Measurements from ENCODE around the gene CDC42BPB. TPM values are rescaled to one million over a fixed set of nuclear protein-coding genes. Genes with fewer than 3 reads are reported as not detected.
A peak's percentile ranks its signal among the peaks of the same experiment; 100 is the strongest.

Gene CDC42BPB
- total and polyA plus RNA-seq, 2 of the 13 experiments (the other 11 are each of a cell fraction or from before 2014, with no cell fraction given) = 19.7 to 32.3 TPM

DNA sequence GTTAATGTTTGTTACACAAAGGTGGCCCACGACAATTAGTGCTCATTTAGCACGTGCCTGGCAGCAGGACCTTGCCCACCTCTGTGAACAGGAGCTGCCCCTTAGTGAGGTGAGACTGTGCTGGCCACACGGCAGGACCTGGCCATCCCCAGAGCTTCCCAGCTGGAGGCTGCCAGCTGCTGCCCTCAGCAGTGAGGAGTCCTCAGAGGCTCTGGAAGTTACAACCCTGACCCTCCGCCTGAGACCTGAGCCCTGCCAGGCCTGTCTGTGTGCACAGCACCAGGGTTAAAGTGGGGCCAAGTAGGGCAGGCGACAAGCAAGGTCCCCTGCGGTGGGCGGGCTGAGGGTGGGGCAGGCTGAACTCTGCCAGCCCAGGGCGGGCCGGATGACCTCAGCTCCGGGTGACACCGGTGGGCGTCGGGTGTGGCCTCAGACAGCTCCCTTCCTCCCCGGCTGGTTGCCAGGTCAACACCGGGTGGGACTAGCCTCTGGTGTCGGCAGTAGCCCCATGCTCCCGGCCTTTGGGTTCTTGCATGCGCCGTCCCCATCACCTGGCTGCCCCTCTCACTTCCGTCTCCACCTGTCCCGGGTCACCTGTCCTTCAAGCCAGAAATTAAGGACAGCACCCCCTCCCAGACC, 17.5 kb upstream of the CDC42BPB start (continued):
- TF ChIP-seq GMEB1 (CRISPR knock-in tag; IDR thresholded peaks at IDR 0.05; ENCODE audit: borderline replicate concordance) (no peak), ZNF703 (CRISPR knock-in tag; IDR thresholded peaks at IDR 0.05; ENCODE audit: borderline replicate concordance) (no peak), SAP130 (CRISPR knock-in tag; IDR thresholded peaks at IDR 0.05; ENCODE audit: low read depth) (peak; percentile 57), CENPT (CRISPR knock-in tag; IDR thresholded peaks at IDR 0.05; ENCODE audit: low read depth) (no peak), GATAD1 (CRISPR knock-in tag; IDR thresholded peaks at IDR 0.05) (no peak), PRPF4 (IDR thresholded peaks at IDR 0.05; ENCODE audit: low read depth, low read length, poor library complexity, severe bottlenecking) (no peak), SIX1 (CRISPR knock-in tag; IDR thresholded peaks at IDR 0.05; ENCODE audit: borderline replicate concordance) (no peak), ZNF800 (CRISPR knock-in tag; IDR thresholded peaks at IDR 0.05) (no peak), FOXM1 (CRISPR knock-in tag; IDR thresholded peaks at IDR 0.05) (no peak), RXRA (CRISPR knock-in tag; IDR thresholded peaks at IDR 0.05) (peak; percentile 50)
- TF ChIP-seq, protein P1, sequence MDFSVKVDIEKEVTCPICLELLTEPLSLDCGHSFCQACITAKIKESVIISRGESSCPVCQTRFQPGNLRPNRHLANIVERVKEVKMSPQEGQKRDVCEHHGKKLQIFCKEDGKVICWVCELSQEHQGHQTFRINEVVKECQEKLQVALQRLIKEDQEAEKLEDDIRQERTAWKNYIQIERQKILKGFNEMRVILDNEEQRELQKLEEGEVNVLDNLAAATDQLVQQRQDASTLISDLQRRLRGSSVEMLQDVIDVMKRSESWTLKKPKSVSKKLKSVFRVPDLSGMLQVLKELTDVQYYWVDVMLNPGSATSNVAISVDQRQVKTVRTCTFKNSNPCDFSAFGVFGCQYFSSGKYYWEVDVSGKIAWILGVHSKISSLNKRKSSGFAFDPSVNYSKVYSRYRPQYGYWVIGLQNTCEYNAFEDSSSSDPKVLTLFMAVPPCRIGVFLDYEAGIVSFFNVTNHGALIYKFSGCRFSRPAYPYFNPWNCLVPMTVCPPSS (IDR thresholded peaks at IDR 0.05) = no peak
- TF ChIP-seq, protein P2, sequence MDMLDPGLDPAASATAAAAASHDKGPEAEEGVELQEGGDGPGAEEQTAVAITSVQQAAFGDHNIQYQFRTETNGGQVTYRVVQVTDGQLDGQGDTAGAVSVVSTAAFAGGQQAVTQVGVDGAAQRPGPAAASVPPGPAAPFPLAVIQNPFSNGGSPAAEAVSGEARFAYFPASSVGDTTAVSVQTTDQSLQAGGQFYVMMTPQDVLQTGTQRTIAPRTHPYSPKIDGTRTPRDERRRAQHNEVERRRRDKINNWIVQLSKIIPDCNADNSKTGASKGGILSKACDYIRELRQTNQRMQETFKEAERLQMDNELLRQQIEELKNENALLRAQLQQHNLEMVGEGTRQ (IDR thresholded peaks at IDR 0.05; ENCODE audit: low read depth, low read length) = no peak
- TF ChIP-seq, protein P2 (CRISPR knock-in tag; IDR thresholded peaks at IDR 0.05; ENCODE audit: borderline replicate concordance) = no peak
- TF ChIP-seq, protein P3, sequence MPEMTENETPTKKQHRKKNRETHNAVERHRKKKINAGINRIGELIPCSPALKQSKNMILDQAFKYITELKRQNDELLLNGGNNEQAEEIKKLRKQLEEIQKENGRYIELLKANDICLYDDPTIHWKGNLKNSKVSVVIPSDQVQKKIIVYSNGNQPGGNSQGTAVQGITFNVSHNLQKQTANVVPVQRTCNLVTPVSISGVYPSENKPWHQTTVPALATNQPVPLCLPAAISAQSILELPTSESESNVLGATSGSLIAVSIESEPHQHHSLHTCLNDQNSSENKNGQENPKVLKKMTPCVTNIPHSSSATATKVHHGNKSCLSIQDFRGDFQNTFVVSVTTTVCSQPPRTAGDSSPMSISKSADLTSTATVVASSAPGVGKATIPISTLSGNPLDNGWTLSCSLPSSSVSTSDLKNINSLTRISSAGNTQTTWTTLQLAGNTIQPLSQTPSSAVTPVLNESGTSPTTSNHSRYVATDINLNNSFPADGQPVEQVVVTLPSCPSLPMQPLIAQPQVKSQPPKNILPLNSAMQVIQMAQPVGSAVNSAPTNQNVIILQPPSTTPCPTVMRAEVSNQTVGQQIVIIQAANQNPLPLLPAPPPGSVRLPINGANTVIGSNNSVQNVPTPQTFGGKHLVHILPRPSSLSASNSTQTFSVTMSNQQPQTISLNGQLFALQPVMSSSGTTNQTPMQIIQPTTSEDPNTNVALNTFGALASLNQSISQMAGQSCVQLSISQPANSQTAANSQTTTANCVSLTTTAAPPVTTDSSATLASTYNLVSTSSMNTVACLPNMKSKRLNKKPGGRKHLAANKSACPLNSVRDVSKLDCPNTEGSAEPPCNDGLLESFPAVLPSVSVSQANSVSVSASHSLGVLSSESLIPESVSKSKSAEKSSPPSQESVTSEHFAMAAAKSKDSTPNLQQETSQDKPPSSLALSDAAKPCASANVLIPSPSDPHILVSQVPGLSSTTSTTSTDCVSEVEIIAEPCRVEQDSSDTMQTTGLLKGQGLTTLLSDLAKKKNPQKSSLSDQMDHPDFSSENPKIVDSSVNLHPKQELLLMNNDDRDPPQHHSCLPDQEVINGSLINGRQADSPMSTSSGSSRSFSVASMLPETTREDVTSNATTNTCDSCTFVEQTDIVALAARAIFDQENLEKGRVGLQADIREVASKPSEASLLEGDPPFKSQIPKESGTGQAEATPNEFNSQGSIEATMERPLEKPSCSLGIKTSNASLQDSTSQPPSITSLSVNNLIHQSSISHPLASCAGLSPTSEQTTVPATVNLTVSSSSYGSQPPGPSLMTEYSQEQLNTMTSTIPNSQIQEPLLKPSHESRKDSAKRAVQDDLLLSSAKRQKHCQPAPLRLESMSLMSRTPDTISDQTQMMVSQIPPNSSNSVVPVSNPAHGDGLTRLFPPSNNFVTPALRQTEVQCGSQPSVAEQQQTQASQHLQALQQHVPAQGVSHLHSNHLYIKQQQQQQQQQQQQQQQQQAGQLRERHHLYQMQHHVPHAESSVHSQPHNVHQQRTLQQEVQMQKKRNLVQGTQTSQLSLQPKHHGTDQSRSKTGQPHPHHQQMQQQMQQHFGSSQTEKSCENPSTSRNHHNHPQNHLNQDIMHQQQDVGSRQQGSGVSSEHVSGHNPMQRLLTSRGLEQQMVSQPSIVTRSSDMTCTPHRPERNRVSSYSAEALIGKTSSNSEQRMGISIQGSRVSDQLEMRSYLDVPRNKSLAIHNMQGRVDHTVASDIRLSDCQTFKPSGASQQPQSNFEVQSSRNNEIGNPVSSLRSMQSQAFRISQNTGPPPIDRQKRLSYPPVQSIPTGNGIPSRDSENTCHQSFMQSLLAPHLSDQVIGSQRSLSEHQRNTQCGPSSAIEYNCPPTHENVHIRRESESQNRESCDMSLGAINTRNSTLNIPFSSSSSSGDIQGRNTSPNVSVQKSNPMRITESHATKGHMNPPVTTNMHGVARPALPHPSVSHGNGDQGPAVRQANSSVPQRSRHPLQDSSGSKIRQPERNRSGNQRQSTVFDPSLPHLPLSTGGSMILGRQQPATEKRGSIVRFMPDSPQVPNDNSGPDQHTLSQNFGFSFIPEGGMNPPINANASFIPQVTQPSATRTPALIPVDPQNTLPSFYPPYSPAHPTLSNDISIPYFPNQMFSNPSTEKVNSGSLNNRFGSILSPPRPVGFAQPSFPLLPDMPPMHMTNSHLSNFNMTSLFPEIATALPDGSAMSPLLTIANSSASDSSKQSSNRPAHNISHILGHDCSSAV (CRISPR knock-in tag; IDR thresholded peaks at IDR 0.05; ENCODE audit: borderline replicate concordance) = no peak
